Hepatocyte (in vitro differentiated cells): ENCODE results near the gene RELCH.

ENCODE experiments used
- EZH2 ChIP-seq: fragments of 200-600 bp; sonication (generic); IDR thresholded peaks from 2 replicates; pipeline ENCODE4 v1.6.1; 2016; ENCODE audit warnings: antibody characterized with exemption, mild to moderate bottlenecking, borderline replicate concordance
- EZH2phosphoT487 ChIP-seq: fragments of 200-600 bp; sonication (generic); IDR thresholded peaks from one replicate; pipeline ENCODE4 v1.6.1; 2018; ENCODE audit warnings: antibody characterized with exemption, mild to moderate bottlenecking, low read depth, moderate library complexity; ENCODE audit not compliant: unreplicated experiment, severe bottlenecking
- TF ChIP-seq, protein P1 (sequence below): fragments of 200-600 bp; sonication (generic); IDR thresholded peaks from 2 replicates; pipeline ENCODE4 v1.5.1; 2016; ENCODE audit warnings: antibody characterized with exemption, mild to moderate bottlenecking; ENCODE audit not compliant: poor library complexity

DNA sequence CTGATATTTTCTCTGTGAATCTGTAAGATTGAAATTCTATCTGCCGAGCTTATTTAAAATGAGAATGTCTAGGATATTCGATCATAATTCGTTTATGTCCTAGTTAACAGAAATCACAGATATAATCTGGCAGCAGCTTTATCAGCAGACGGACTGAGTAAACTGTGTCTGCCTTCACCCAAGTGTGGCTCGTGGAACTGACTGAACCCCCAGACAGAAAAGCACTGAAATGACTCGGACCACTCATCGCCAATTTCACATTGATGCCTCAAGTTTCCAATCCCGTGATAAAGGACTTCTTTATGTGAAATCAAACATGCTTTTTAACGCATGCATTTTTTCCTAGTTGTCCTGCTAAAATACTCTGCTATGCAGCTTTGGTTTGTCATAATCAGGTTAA lies 153.9 kb downstream of the RELCH start:
- TF ChIP-seq, protein P1, sequence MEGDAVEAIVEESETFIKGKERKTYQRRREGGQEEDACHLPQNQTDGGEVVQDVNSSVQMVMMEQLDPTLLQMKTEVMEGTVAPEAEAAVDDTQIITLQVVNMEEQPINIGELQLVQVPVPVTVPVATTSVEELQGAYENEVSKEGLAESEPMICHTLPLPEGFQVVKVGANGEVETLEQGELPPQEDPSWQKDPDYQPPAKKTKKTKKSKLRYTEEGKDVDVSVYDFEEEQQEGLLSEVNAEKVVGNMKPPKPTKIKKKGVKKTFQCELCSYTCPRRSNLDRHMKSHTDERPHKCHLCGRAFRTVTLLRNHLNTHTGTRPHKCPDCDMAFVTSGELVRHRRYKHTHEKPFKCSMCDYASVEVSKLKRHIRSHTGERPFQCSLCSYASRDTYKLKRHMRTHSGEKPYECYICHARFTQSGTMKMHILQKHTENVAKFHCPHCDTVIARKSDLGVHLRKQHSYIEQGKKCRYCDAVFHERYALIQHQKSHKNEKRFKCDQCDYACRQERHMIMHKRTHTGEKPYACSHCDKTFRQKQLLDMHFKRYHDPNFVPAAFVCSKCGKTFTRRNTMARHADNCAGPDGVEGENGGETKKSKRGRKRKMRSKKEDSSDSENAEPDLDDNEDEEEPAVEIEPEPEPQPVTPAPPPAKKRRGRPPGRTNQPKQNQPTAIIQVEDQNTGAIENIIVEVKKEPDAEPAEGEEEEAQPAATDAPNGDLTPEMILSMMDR: no peak
- no peak for TF ChIP-seq EZH2
- no peak for TF ChIP-seq EZH2phosphoT487
